Heart right ventricle (tissue), 16 donors: ENCODE data around the gene PRICKLE1. TPM values are rescaled to one million over a fixed set of nuclear protein-coding genes. Genes with fewer than 3 reads are reported as not detected.
A peak's percentile ranks its signal among the peaks of the same experiment; 100 is the strongest.

Source experiments
- ATAC-seq, 8 donors: fragments of 200-7000 bp; cut with Tn5 transposase; one replicate each; pipeline ENCODE4 v1.9.1; 2020; ENCODE audit warnings: mild to moderate bottlenecking in 8 of 8, moderate library complexity in 8 of 8, moderate number of reproducible peaks in 1 of 8
- DNase-seq, 2 donors: peaks; one replicate each; pipeline ENCODE4 v3.0.0-alpha.2; 2020
- H3K27ac ChIP-seq, 10 donors: fragments of 200-600 bp; sonication (generic) in 2 of 10; one replicate each; pipeline versions ENCODE4 v1.5.0 to v1.8.0; 2020 to 2022; ENCODE audit warnings: mild to moderate bottlenecking in 3 of 10
- H3K27me3 ChIP-seq, 7 donors: fragments of 200-600 bp; one replicate each; pipeline ENCODE4 v1.8.0; 2021 to 2022; ENCODE audit warnings: mild to moderate bottlenecking in 2 of 7
- H3K36me3 ChIP-seq, 9 donors: fragments of 200-600 bp; sonication (generic) in 1 of 9; one replicate each; pipeline versions ENCODE4 v1.5.0 to v1.8.0; 2020 to 2022; ENCODE audit warnings: mild to moderate bottlenecking in 2 of 9
- H3K4me1 ChIP-seq, 9 donors: fragments of 200-600 bp; sonication (generic) in 1 of 9; one replicate each; pipeline versions ENCODE4 v1.5.0 to v1.8.0; 2020 to 2022; ENCODE audit warnings: mild to moderate bottlenecking in 4 of 9
- H3K4me3 ChIP-seq, 10 donors: fragments of 200-600 bp; sonication (generic) in 2 of 10; one replicate each; pipeline versions ENCODE4 v1.5.0 to v1.8.0; 2020 to 2022; ENCODE audit warnings: mild to moderate bottlenecking in 7 of 10, moderate library complexity in 2 of 10
- H3K9me3 ChIP-seq, 11 donors: fragments of 200-600 bp in 10 of 11; sonication (generic) in 2 of 11; one replicate each; pipeline versions ENCODE4 v1.5.0 to v1.8.0; 2013 to 2022; ENCODE audit warnings: mild to moderate bottlenecking in 2 of 11, control low read depth in 1 of 11, moderate library complexity in 1 of 11
- WGBS, 2 donors: extraction: QIAGEN DNeasy Blood & Tissue Kit; methylation state at CpG; one replicate each; pipeline ENCODE4 v1.1.7; 2013; ENCODE audit warnings: inconsistent platforms in 1 of 2; 5-methylcytosine and 5-hydroxymethylcytosine counted together
- intact Hi-C, 10 donors: fragments of 100-400 bp; cut with DNase I; formaldehyde crosslinking; loops; one replicate each; pipeline versions ENCODE4 v1.11.1 to v1.14.2; 2022
- polyA plus RNA-seq, 2 donors: library from polyadenylated mRNA; stranded (reverse); fragments of 200-250 nt; gene quantifications; one replicate each; pipeline ENCODE4 v1.2.3, GENCODE V29; 2013
- total RNA-seq, 10 donors: library from RNA; stranded (reverse); fragmentation: NEBNext Ultra II Directional in 3 of 10; extraction: Animal tissue kit (Norgen Biotek cat#: 25700) in 3 of 10; gene quantifications; one replicate each; pipeline versions ENCODE4 v1.2.1 to v1.2.4, GENCODE V29; 2021 to 2023
- TF ChIP-seq, protein P1 (sequence below), 9 donors: fragments of 200-600 bp; sonication (generic) in 2 of 9; IDR thresholded peaks; one replicate each; pipeline versions ENCODE4 v1.5.0 to v1.8.0; 2021 to 2022; ENCODE audit warnings: antibody characterized with exemption in 9 of 9, mild to moderate bottlenecking in 5 of 9, moderate library complexity in 1 of 9
- donor health status: Arrhythmogenic right ventricular cardiomyopathy.
- donor health status: ischemic (EF 13 %, LVEDD 7.1; RV severe dilation, severe dysfunction).
- donor health status: healthy with polysubstance abuse.
- donor health status: DM: no; HTN: yes; CAD: no.
- donor health status: DM: no; HTN: no; CAD: no.
- donor health status: ischemic (EF 25% LVEDD 6.9; RV normal size, moderate dysfunction).
- donor health status: ischemic (EF 25% LVEDD 5.7; RV mildly dilated, moderate dysfunction).
- donor health status: healthy.
- donor health status: DM: yes; HTN: yes; CAD: no.
- donor health status: Ischemic cardiomyopathy.
- donor health status: ischemic (EF 35%, LVEDD 5.7; RV mildly dilated, moderate dysfunction).
- donor health status: nonischemic (EF 11% LVEDD 7.7; RV severe dilation, severe dysfunction).
- donor health status: DM: yes; HTN: yes; CAD: no.
- donor health status: PGD.
- donor health status: ischemic (EF 29% LVEDD 5.4; RV normal size, mild dysfunction).
- donor health status: nonischemic (EF 23%, LVEDD 6.1; RV moderate dilation, normal function).

The PRICKLE1 gene
- total and polyA plus RNA-seq, 12 donors = 2.9 to 36.9 (median 17.8) TPM

GRCh38 chr12:42468921-42469320 lies 120.6 kb downstream of the PRICKLE1 start:
- DNase-seq (no peak), ATAC-seq (no peak)
- Histone ChIP-seq H3K27ac (peak overlapping the region in 5 of 10 donors; percentile 34 to 69 (median 41)), H3K36me3 (peaks cover 0 to 84% (median 40%) of the 10 kb centered on the region in 9 donors), H3K9me3 (no peaks in the 10 kb centered on the region), H3K27me3 (no peaks in the 10 kb centered on the region), H3K4me1 (peaks cover 9 to 54% (median 44%) of the 10 kb centered on the region in 9 donors), H3K4me3 (peak overlapping the region in 3 of 10 donors; percentile 6 to 42 (median 6))
- intact Hi-C loops = no loop called here
- TF ChIP-seq, protein P1, sequence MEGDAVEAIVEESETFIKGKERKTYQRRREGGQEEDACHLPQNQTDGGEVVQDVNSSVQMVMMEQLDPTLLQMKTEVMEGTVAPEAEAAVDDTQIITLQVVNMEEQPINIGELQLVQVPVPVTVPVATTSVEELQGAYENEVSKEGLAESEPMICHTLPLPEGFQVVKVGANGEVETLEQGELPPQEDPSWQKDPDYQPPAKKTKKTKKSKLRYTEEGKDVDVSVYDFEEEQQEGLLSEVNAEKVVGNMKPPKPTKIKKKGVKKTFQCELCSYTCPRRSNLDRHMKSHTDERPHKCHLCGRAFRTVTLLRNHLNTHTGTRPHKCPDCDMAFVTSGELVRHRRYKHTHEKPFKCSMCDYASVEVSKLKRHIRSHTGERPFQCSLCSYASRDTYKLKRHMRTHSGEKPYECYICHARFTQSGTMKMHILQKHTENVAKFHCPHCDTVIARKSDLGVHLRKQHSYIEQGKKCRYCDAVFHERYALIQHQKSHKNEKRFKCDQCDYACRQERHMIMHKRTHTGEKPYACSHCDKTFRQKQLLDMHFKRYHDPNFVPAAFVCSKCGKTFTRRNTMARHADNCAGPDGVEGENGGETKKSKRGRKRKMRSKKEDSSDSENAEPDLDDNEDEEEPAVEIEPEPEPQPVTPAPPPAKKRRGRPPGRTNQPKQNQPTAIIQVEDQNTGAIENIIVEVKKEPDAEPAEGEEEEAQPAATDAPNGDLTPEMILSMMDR (IDR thresholded peaks at IDR 0.05) = no peak
- 38 to 53% methylated on average over 3 of the region's 3 CpGs for WGBS, 2 donors

- TF ChIP-seq, protein P1 (IDR thresholded peaks at IDR 0.05) = no peak
- H3K9me3 ChIP-seq = no peaks in the 10 kb centered on the region
- peak; percentile 67 to 83 (median 76) for ATAC-seq
- intact Hi-C loops = no loop called here
- no peak overlapping the region for H3K4me3 ChIP-seq
- H3K27ac ChIP-seq = peak overlapping the region in 4 of 10 donors; percentile 11 to 69 (median 41)
- peak; percentile 30 to 69 for DNase-seq
- H3K4me1 ChIP-seq = peaks cover 5 to 50% (median 39%) of the 10 kb centered on the region in 9 donors
- H3K27me3 ChIP-seq = no peaks in the 10 kb centered on the region
- 40 to 43% methylated on average over 9 of the region's 9 CpGs for WGBS, 2 donors
- peaks cover 0 to 89% (median 45%) of the 10 kb centered on the region in 9 donors for H3K36me3 ChIP-seq
Observed at GRCh38 chr12:42468341-42468821, 121.2 kb downstream of the PRICKLE1 start.

GRCh38 chr12:42463671-42464070 lies 125.9 kb downstream of the PRICKLE1 start:
- Histone ChIP-seq H3K27ac (no peak overlapping the region), H3K36me3 (peaks cover 0 to 99% (median 48%) of the 10 kb centered on the region in 9 donors), H3K27me3 (no peaks in the 10 kb centered on the region), H3K4me1 (peaks cover 2 to 26% (median 15%) of the 10 kb centered on the region in 9 donors), H3K9me3 (no peaks in the 10 kb centered on the region), H3K4me3 (no peak overlapping the region)
- no peak for ATAC-seq
- TF ChIP-seq, protein P1 (IDR thresholded peaks at IDR 0.05) = no peak
- no peak for DNase-seq
- WGBS, 2 donors = 97 to 99% methylated on average over 4 of the region's 4 CpGs
- intact Hi-C loops = no loop called here

DNA sequence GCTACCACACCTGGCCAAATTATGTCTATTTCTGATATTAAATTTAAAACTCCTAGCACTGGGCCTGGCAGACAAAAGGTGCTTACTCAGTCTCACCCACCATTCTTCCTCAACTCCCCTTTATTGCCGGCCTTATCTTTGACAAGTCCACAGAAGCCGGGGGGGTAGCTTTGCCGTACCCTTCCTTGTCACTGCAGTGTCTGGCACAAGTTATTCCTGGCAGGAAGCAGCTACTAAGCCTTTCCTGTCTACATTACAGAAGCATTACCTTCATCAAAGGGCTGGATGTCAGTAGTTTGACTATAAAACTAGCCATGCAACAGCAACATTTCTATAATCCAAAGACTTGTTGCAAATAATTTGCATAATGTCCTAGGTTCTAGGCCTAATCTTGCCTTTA lies 127.1 kb downstream of the PRICKLE1 start:
- no peaks in the 10 kb centered on the region for H3K27me3 ChIP-seq
- H3K27ac ChIP-seq = peak overlapping the region in 4 of 10 donors; percentile 8 to 39 (median 22)
- no peak for DNase-seq
- peak in 3 of 8 donors; percentile 36 to 62 (median 46) for ATAC-seq
- WGBS, 2 donors = 11 to 19% methylated on average over 3 of the region's 3 CpGs
- H3K36me3 ChIP-seq = peaks cover 0 to 99% (median 36%) of the 10 kb centered on the region in 9 donors
- intact Hi-C loops = no loop called here
- peaks cover 0 to 15% (median 9%) of the 10 kb centered on the region in 9 donors for H3K4me1 ChIP-seq
- TF ChIP-seq, protein P1 (IDR thresholded peaks at IDR 0.05) = no peak
- no peaks in the 10 kb centered on the region for H3K9me3 ChIP-seq
- H3K4me3 ChIP-seq = no peak overlapping the region
